Gastroesophageal sphincter (tissue), 3 donors: Measurements from ENCODE around the gene GET3.

Source experiments
- POLR2A ChIP-seq, 2 donors: fragments of 450-650 bp; IDR thresholded peaks; one replicate each; pipeline ENCODE4 v1.6.1; 2017; ENCODE audit warnings: antibody characterized with exemption in 2 of 2, mild to moderate bottlenecking in 2 of 2, moderate library complexity in 1 of 2
- TF ChIP-seq, protein P1 (sequence below), 4 experiments: fragments of 200-600 bp in 2 of 4; fragments of 450-650 bp in 2 of 4; sonication (generic) in 1 of 4; IDR thresholded peaks; one replicate each; pipeline ENCODE4 v1.5.1; 2017 to 2019; ENCODE audit warnings: antibody characterized with exemption in 4 of 4, mild to moderate bottlenecking in 2 of 4, moderate library complexity in 2 of 4

DNA sequence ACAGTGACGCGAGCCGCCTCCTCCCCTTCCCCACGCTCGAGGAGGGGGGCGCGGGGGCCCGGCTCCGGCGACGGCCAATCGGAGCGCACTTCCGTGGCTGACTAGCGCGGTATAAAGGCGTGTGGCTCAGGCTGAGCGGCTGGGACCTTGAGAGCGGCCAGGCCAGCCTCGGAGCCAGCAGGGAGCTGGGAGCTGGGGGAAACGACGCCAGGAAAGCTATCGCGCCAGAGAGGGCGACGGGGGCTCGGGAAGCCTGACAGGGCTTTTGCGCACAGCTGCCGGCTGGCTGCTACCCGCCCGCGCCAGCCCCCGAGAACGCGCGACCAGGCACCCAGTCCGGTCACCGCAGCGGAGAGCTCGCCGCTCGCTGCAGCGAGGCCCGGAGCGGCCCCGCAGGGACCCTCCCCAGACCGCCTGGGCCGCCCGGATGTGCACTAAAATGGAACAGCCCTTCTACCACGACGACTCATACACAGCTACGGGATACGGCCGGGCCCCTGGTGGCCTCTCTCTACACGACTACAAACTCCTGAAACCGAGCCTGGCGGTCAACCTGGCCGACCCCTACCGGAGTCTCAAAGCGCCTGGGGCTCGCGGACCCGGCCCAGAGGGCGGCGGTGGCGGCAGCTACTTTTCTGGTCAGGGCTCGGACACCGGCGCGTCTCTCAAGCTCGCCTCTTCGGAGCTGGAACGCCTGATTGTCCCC is 54.2 kb downstream of the GET3 start, which contains the start of gene JUNB:
- TF ChIP-seq, protein P1, sequence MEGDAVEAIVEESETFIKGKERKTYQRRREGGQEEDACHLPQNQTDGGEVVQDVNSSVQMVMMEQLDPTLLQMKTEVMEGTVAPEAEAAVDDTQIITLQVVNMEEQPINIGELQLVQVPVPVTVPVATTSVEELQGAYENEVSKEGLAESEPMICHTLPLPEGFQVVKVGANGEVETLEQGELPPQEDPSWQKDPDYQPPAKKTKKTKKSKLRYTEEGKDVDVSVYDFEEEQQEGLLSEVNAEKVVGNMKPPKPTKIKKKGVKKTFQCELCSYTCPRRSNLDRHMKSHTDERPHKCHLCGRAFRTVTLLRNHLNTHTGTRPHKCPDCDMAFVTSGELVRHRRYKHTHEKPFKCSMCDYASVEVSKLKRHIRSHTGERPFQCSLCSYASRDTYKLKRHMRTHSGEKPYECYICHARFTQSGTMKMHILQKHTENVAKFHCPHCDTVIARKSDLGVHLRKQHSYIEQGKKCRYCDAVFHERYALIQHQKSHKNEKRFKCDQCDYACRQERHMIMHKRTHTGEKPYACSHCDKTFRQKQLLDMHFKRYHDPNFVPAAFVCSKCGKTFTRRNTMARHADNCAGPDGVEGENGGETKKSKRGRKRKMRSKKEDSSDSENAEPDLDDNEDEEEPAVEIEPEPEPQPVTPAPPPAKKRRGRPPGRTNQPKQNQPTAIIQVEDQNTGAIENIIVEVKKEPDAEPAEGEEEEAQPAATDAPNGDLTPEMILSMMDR (IDR thresholded peaks at IDR 0.05), result peak in 1 of 4 experiments; percentile 26
- TF ChIP-seq POLR2A (IDR thresholded peaks at IDR 0.05), result peak; percentile 100
